ENCODE data around the gene DOCK2. TPM values are rescaled to one million over a fixed set of nuclear protein-coding genes. Genes with fewer than 3 reads are reported as not detected.

Gene DOCK2
- total RNA-seq, 6 donors from 2014 or later: 46.7 to 150 (median 73.8) TPM

GRCh38 chr5:169628892-169629291, 8.2 kb upstream of the DOCK2 start:
- Histone ChIP-seq H3K27ac (no peak overlapping the region), H3K9me3 (no peaks in the 10 kb centered on the region), H3K4me1 (peaks cover 0 to 5% (median 0%) of the 10 kb centered on the region in 4 donors), H3K36me3 (no peaks in the 10 kb centered on the region), H3K27me3 (no peaks in the 10 kb centered on the region), H3K4me3 (no peak overlapping the region)
- 92 to 93% methylated on average over 2 of the region's 2 CpGs for WGBS, 2 donors
- TF ChIP-seq EP300 (IDR thresholded peaks at IDR 0.05) (no peak), POLR2AphosphoS5 (IDR thresholded peaks at IDR 0.05) (no peak), POLR2A (IDR thresholded peaks at IDR 0.05) (no peak), CTCF (IDR thresholded peaks at IDR 0.05) (no peak)
- DNase-seq: no peak
- ATAC-seq (ENCODE audit: low FRiP score in 2 of 2): no peak

GRCh38 chr5:169629847-169630548, 7.1 kb upstream of the DOCK2 start:
- no peak overlapping the region for H3K27ac ChIP-seq
- no peaks in the 10 kb centered on the region for H3K36me3 ChIP-seq
- no peak overlapping the region for H3K4me3 ChIP-seq
- no peaks in the 10 kb centered on the region for H3K27me3 ChIP-seq
- H3K4me1 ChIP-seq: peaks cover 0 to 5% (median 0%) of the 10 kb centered on the region in 4 donors
- DNase-seq: no peak
- 59 to 65% methylated on average over 6 of the region's 6 CpGs for WGBS, 2 donors
- no peaks in the 10 kb centered on the region for H3K9me3 ChIP-seq
- no peak for TF ChIP-seq POLR2A (IDR thresholded peaks at IDR 0.05)
- no peak for TF ChIP-seq POLR2AphosphoS5 (IDR thresholded peaks at IDR 0.05)
- TF ChIP-seq EP300 (IDR thresholded peaks at IDR 0.05): no peak
- TF ChIP-seq CTCF (IDR thresholded peaks at IDR 0.05): no peak
- peak in 1 of 2 donors; percentile 43 for ATAC-seq (ENCODE audit: low FRiP score in 2 of 2)

GRCh38 chr5:169631360-169631759, 5.7 kb upstream of the DOCK2 start:
- DNase-seq (peak in 1 of 2 donors; percentile 64), ATAC-seq (ENCODE audit: low FRiP score in 2 of 2) (peak in 1 of 2 donors; percentile 34)
- Histone ChIP-seq H3K4me3 (no peak overlapping the region), H3K4me1 (peaks cover 0 to 5% (median under 1%) of the 10 kb centered on the region in 4 donors), H3K27ac (no peak overlapping the region), H3K9me3 (no peaks in the 10 kb centered on the region), H3K27me3 (no peaks in the 10 kb centered on the region), H3K36me3 (no peaks in the 10 kb centered on the region)
- 57 to 84% methylated on average over 4 of the region's 4 CpGs for WGBS, 2 donors
- no peak for TF ChIP-seq POLR2A (IDR thresholded peaks at IDR 0.05)
- no peak for TF ChIP-seq POLR2AphosphoS5 (IDR thresholded peaks at IDR 0.05)
- TF ChIP-seq CTCF (IDR thresholded peaks at IDR 0.05): no peak
- TF ChIP-seq EP300 (IDR thresholded peaks at IDR 0.05): peak in 1 of 4 donors; percentile 29

GRCh38 chr5:169632946-169633345, 4.1 kb upstream of the DOCK2 start:
- DNase-seq (no peak), ATAC-seq (ENCODE audit: low FRiP score in 2 of 2) (no peak)
- Histone ChIP-seq H3K27me3 (no peaks in the 10 kb centered on the region), H3K4me3 (no peak overlapping the region), H3K36me3 (no peaks in the 10 kb centered on the region), H3K4me1 (peaks cover 3 to 14% (median 13%) of the 10 kb centered on the region in 4 donors), H3K27ac (no peak overlapping the region), H3K9me3 (no peaks in the 10 kb centered on the region)
- 46 to 59% methylated on average over 1 of the region's 1 CpG for WGBS, 2 donors
- no peak for TF ChIP-seq EP300 (IDR thresholded peaks at IDR 0.05)
- TF ChIP-seq POLR2AphosphoS5 (IDR thresholded peaks at IDR 0.05): no peak
- no peak for TF ChIP-seq POLR2A (IDR thresholded peaks at IDR 0.05)
- no peak for TF ChIP-seq CTCF (IDR thresholded peaks at IDR 0.05)

- no peak for ATAC-seq (ENCODE audit: low FRiP score in 2 of 2)
- Histone ChIP-seq H3K9me3 (peaks cover 0 to 6% (median 2%) of the 10 kb centered on the region in 4 donors), H3K27ac (no peak overlapping the region), H3K4me3 (no peak overlapping the region), H3K27me3 (no peaks in the 10 kb centered on the region), H3K4me1 (peaks cover 3 to 20% (median 13%) of the 10 kb centered on the region in 4 donors), H3K36me3 (no peaks in the 10 kb centered on the region)
- 85 to 92% methylated on average over 1 of the region's 1 CpG for WGBS, 2 donors
- TF ChIP-seq POLR2AphosphoS5 (IDR thresholded peaks at IDR 0.05): no peak
- TF ChIP-seq POLR2A (IDR thresholded peaks at IDR 0.05): no peak
- TF ChIP-seq CTCF (IDR thresholded peaks at IDR 0.05): no peak
- TF ChIP-seq EP300 (IDR thresholded peaks at IDR 0.05): no peak
- no peak for DNase-seq
Observed at GRCh38 chr5:169634606-169635005, 2.5 kb upstream of the DOCK2 start.

Measured in upper lobe of left lung (tissue), 6 donors.